HEK293 (cell line): ENCODE results near the gene CDC40.

Experiments
- CTCF ChIA-PET: fragments of 350-600 bp; formaldehyde crosslinking; extraction: SDS; loops from one replicate; lab custom pipeline; 2021; ENCODE audit warnings: antibody characterized with exemption; lab: Yijun Ruan, JAX
- POLR2A ChIA-PET: fragments of 300-600 bp; formaldehyde crosslinking; extraction: SDS; loops from one replicate; lab custom pipeline; 2020; ENCODE audit warnings: antibody characterized with exemption, inconsistent platforms; lab: Yijun Ruan, JAX
- H3K27ac ChIP-seq: fragments of 200-500 bp; sonication (Bioruptor generic); 2 replicates; pipeline ENCODE4 v1.5.1; 2014; ENCODE audit warnings: low read depth, low read length, control low read depth, inconsistent platforms; ENCODE audit errors: extremely low read depth
- H3K36me3 ChIP-seq, 2 experiments: fragments of 200-500 bp in 1 of 2; sonication (Bioruptor generic) in 1 of 2; 1 replicate in 1 of 2; 2 replicates in 1 of 2; pipeline ENCODE4 v1.5.1; 2014 to 2017; ENCODE audit warnings: inconsistent platforms in 2 of 2, low read length in 2 of 2; ENCODE audit not compliant: control insufficient read depth in 2 of 2, insufficient read depth in 1 of 2
- H3K4me1 ChIP-seq: fragments of 200-500 bp; sonication (Bioruptor generic); 2 replicates; pipeline ENCODE4 v1.5.1; 2014; ENCODE audit warnings: mild to moderate bottlenecking, low read length, inconsistent platforms; ENCODE audit not compliant: control insufficient read depth, insufficient read depth
- H3K4me3 ChIP-seq: 2 replicates; pipeline ENCODE4 v1.5.1; 2011; ENCODE audit warnings: low read depth, mild to moderate bottlenecking, control low read depth, low read length, moderate library complexity
- H3K9me3 ChIP-seq: fragments of 200-500 bp; sonication (Bioruptor generic); 2 replicates; pipeline ENCODE4 v1.5.1; 2014; ENCODE audit warnings: low read depth, low read length, inconsistent platforms; ENCODE audit not compliant: control insufficient read depth, insufficient read depth
- MYNN ChIP-seq: fragments of 450-650 bp; formaldehyde crosslinking; IDR thresholded peaks from 2 replicates; pipeline ENCODE4 v1.5.1; 2016; ENCODE audit warnings: missing biosample characterization, missing genetic modification characterization, borderline replicate concordance
- PRDM1 ChIP-seq: fragments of 450-650 bp; formaldehyde crosslinking; IDR thresholded peaks from 2 replicates; pipeline ENCODE4; 2016; ENCODE audit warnings: missing biosample characterization, missing genetic modification characterization
- SCRT1 ChIP-seq: fragments of 450-650 bp; formaldehyde crosslinking; IDR thresholded peaks from 2 replicates; pipeline ENCODE4 v1.5.1; 2016; ENCODE audit warnings: missing biosample characterization, missing genetic modification characterization, borderline replicate concordance
- ZFP41 ChIP-seq: fragments of 450-650 bp; formaldehyde crosslinking; IDR thresholded peaks from 2 replicates; pipeline ENCODE4 v1.5.1; 2016; ENCODE audit warnings: missing biosample characterization, missing genetic modification characterization, borderline replicate concordance
- ZNF121 ChIP-seq: fragments of 450-650 bp; formaldehyde crosslinking; IDR thresholded peaks from 2 replicates; pipeline ENCODE4 v1.5.1; 2016; ENCODE audit warnings: missing biosample characterization, missing genetic modification characterization
- ZNF174 ChIP-seq: fragments of 450-650 bp; formaldehyde crosslinking; IDR thresholded peaks from 2 replicates; pipeline ENCODE4 v1.5.0; 2017; ENCODE audit warnings: missing biosample characterization, mild to moderate bottlenecking, missing genetic modification characterization
- ZNF184 ChIP-seq: fragments of 450-650 bp; IDR thresholded peaks from 2 replicates; pipeline ENCODE4 v1.5.1; 2018; ENCODE audit warnings: missing biosample characterization, mild to moderate bottlenecking, missing genetic modification characterization
- ZNF211 ChIP-seq: fragments of 450-650 bp; formaldehyde crosslinking; IDR thresholded peaks from 2 replicates; pipeline ENCODE4 v1.5.1; 2016; ENCODE audit warnings: low read depth, missing biosample characterization, missing genetic modification characterization
- ZNF24 ChIP-seq: fragments of 450-650 bp; formaldehyde crosslinking; IDR thresholded peaks from 2 replicates; pipeline ENCODE4 v1.5.1; 2016; ENCODE audit warnings: missing biosample characterization, missing genetic modification characterization
- ZNF302 ChIP-seq: fragments of 450-650 bp; formaldehyde crosslinking; IDR thresholded peaks from 2 replicates; pipeline ENCODE4 v1.5.1; 2016; ENCODE audit warnings: missing biosample characterization, missing genetic modification characterization, low read depth
- ZNF549 ChIP-seq: fragments of 450-650 bp; IDR thresholded peaks from 2 replicates; pipeline ENCODE4 v1.5.1; 2018; ENCODE audit warnings: missing biosample characterization, missing genetic modification characterization, mild to moderate bottlenecking, inconsistent platforms, moderate library complexity
- ZNF660 ChIP-seq: fragments of 450-650 bp; IDR thresholded peaks from 2 replicates; pipeline ENCODE4 v1.5.1; 2018; ENCODE audit warnings: missing biosample characterization, mild to moderate bottlenecking, missing genetic modification characterization
- ZSCAN16 ChIP-seq: fragments of 450-650 bp; formaldehyde crosslinking; IDR thresholded peaks from 2 replicates; pipeline ENCODE4 v1.5.1; 2016; ENCODE audit warnings: missing biosample characterization, missing genetic modification characterization
- TF ChIP-seq, protein P1 (sequence below): fragments of 450-650 bp; IDR thresholded peaks from 2 replicates; pipeline ENCODE4 v1.5.1; 2018; ENCODE audit warnings: missing biosample characterization, missing genetic modification characterization
- TF ChIP-seq, protein P2 (sequence below): fragments of 450-650 bp; formaldehyde crosslinking; IDR thresholded peaks from 2 replicates; pipeline ENCODE4 v1.5.1; 2016; ENCODE audit warnings: missing biosample characterization, missing genetic modification characterization
- TF ChIP-seq, protein P3 (sequence below): fragments of 450-650 bp; formaldehyde crosslinking; IDR thresholded peaks from 2 replicates; pipeline ENCODE4 v1.5.1; 2016; ENCODE audit warnings: missing biosample characterization, missing genetic modification characterization
- TF ChIP-seq, protein P4 (sequence below): fragments of 450-650 bp; formaldehyde crosslinking; IDR thresholded peaks from 2 replicates; pipeline ENCODE4 v1.5.1; 2017; ENCODE audit warnings: missing biosample characterization, missing genetic modification characterization
- TF ChIP-seq, protein P5 (sequence below): fragments of 450-650 bp; formaldehyde crosslinking; conservative IDR thresholded peaks from 2 replicates; pipeline ENCODE4 v1.5.1; 2016; ENCODE audit warnings: low read depth, missing biosample characterization, missing genetic modification characterization

Gene CDC40

DNA sequence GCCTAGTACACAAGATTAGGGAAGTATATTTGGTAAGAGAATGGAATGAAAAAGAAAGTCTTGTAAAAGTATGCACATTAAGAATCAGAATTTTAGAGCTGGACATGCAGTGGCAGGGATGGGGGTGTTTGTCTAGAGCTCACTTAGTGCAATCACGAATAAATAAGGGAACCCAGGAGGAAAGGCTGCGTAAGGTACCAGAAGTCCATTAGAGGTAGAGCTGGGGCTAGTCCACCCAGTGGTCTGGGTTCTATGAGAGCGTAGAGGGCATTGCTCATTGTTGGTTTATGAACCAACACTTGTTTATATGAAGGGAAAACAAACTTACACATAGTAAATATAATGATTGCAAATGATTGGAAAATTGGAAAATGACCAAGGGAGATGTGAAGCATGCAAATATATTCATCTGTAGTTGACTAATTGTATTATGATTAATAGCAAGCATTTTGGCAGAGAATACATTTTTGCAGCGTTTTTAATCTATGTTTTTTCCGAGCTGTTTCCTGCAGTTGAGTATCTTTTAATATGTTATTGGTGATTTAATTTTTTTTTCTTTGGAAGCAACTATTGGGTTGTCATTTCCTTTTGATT is 3.2 kb downstream of the CDC40 start:
- ChIA-PET POLR2A (no interaction called here), CTCF (no interaction called here)
- Histone ChIP-seq H3K36me3 (peaks cover 0 to 18% of the 10 kb centered on the region in 2 experiments; a peak in 1 of 3 replicates), H3K27ac (no peak overlapping the region), H3K9me3 (no peaks in the 10 kb centered on the region), H3K4me3 (no peak overlapping the region), H3K4me1 (peaks cover 9% of the 10 kb centered on the region)
- TF ChIP-seq ZSCAN16 (tag by site-specific recombination) (no peak), ZNF24 (tag by site-specific recombination) (no peak)

DNA sequence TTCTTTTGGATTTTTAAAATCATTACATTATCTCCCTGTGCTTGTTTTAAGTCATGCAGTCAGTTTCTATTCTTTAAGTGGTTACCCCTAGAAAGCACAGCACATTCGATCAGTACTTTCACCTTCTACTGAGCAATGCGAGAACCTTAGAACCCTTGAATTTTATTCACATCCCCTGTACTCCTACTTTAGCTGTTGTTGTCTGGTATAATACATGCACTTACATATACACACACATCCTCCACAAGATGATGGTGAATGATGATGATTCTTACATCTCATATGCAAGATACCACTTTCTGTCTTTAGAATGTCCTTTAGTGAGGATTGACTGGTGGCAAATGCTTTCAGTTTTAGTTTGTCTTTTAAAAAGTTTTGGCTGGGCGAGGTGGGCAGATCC is 5.7 kb downstream of the CDC40 start:
- Histone ChIP-seq H3K4me3 (no peak overlapping the region), H3K27ac (no peak overlapping the region), H3K9me3 (no peaks in the 10 kb centered on the region), H3K36me3 (peaks cover 0 to 18% of the 10 kb centered on the region in 2 experiments; a peak in 1 of 3 replicates), H3K4me1 (peaks cover 9% of the 10 kb centered on the region)
- TF ChIP-seq, protein P1, sequence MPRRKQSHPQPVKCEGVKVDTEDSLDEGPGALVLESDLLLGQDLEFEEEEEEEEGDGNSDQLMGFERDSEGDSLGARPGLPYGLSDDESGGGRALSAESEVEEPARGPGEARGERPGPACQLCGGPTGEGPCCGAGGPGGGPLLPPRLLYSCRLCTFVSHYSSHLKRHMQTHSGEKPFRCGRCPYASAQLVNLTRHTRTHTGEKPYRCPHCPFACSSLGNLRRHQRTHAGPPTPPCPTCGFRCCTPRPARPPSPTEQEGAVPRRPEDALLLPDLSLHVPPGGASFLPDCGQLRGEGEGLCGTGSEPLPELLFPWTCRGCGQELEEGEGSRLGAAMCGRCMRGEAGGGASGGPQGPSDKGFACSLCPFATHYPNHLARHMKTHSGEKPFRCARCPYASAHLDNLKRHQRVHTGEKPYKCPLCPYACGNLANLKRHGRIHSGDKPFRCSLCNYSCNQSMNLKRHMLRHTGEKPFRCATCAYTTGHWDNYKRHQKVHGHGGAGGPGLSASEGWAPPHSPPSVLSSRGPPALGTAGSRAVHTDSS: no peak
- TF ChIP-seq ZNF184 (tag by site-specific recombination) (no peak), ZNF211 (tag by site-specific recombination) (no peak), PRDM1 (peak; percentile 79), ZNF302 (tag by site-specific recombination) (no peak), ZNF174 (no peak), MYNN (tag by site-specific recombination) (no peak), ZNF121 (no peak)
- TF ChIP-seq, protein P2, sequence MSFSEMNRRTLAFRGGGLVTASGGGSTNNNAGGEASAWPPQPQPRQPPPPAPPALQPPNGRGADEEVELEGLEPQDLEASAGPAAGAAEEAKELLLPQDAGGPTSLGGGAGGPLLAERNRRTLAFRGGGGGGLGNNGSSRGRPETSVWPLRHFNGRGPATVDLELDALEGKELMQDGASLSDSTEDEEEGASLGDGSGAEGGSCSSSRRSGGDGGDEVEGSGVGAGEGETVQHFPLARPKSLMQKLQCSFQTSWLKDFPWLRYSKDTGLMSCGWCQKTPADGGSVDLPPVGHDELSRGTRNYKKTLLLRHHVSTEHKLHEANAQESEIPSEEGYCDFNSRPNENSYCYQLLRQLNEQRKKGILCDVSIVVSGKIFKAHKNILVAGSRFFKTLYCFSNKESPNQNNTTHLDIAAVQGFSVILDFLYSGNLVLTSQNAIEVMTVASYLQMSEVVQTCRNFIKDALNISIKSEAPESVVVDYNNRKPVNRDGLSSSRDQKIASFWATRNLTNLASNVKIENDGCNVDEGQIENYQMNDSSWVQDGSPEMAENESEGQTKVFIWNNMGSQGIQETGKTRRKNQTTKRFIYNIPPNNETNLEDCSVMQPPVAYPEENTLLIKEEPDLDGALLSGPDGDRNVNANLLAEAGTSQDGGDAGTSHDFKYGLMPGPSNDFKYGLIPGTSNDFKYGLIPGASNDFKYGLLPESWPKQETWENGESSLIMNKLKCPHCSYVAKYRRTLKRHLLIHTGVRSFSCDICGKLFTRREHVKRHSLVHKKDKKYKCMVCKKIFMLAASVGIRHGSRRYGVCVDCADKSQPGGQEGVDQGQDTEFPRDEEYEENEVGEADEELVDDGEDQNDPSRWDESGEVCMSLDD (tag by site-specific recombination): no peak
- TF ChIP-seq, protein P3, sequence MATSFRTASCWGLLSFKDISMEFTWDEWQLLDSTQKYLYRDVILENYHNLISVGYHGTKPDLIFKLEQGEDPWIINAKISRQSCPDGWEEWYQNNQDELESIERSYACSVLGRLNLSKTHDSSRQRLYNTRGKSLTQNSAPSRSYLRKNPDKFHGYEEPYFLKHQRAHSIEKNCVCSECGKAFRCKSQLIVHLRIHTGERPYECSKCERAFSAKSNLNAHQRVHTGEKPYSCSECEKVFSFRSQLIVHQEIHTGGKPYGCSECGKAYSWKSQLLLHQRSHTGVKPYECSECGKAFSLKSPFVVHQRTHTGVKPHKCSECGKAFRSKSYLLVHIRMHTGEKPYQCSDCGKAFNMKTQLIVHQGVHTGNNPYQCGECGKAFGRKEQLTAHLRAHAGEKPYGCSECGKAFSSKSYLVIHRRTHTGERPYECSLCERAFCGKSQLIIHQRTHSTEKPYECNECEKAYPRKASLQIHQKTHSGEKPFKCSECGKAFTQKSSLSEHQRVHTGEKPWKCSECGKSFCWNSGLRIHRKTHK (tag by site-specific recombination): no peak
- TF ChIP-seq, protein P4, sequence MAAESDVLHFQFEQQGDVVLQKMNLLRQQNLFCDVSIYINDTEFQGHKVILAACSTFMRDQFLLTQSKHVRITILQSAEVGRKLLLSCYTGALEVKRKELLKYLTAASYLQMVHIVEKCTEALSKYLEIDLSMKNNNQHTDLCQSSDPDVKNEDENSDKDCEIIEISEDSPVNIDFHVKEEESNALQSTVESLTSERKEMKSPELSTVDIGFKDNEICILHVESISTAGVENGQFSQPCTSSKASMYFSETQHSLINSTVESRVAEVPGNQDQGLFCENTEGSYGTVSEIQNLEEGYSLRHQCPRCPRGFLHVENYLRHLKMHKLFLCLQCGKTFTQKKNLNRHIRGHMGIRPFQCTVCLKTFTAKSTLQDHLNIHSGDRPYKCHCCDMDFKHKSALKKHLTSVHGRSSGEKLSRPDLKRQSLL (tag by site-specific recombination): 0 out of 2 replicates have a peak, but pooled peaks have one; percentile 15
- ChIA-PET CTCF (interaction anchor here (0.8 kb wide), 1 partner anchor 24 kb away, joined by 5 read pairs; no protein-coding TSS in a partner anchor), POLR2A (no interaction called here)

DNA sequence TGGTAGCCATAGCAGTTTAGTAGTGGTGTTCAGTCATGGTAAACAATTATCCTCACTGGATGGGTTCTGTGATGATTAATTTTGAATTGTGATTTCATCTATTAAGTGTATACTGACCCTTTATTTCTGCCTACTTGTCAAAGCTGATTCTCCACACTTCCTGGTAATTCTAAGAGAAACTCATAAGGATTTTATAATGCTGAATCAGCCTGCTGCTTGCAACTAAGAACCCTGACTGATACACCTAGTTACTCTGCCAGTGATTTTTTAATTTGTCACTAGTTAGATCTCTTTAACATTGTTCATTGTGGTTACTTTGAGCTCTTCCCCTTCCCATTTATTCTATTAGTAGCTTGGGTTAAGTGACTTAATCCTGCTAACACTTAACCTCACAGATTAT is 8.6 kb downstream of the CDC40 start:
- Histone ChIP-seq H3K36me3 (peaks cover 6 to 9% of the 10 kb centered on the region in 2 experiments; a peak in 2 of 3 replicates), H3K4me1 (peaks cover 5% of the 10 kb centered on the region), H3K9me3 (no peaks in the 10 kb centered on the region), H3K4me3 (no peak overlapping the region), H3K27ac (no peak overlapping the region)
- CTCF ChIA-PET: interaction anchor here (0.8 kb wide), 1 partner anchor 25 kb away, joined by 3 read pairs; no protein-coding TSS in a partner anchor
- POLR2A ChIA-PET: no interaction called here
- TF ChIP-seq SCRT1 (tag by site-specific recombination): no peak
- no peak for TF ChIP-seq ZNF549 (tag by site-specific recombination)
- TF ChIP-seq, protein P5, sequence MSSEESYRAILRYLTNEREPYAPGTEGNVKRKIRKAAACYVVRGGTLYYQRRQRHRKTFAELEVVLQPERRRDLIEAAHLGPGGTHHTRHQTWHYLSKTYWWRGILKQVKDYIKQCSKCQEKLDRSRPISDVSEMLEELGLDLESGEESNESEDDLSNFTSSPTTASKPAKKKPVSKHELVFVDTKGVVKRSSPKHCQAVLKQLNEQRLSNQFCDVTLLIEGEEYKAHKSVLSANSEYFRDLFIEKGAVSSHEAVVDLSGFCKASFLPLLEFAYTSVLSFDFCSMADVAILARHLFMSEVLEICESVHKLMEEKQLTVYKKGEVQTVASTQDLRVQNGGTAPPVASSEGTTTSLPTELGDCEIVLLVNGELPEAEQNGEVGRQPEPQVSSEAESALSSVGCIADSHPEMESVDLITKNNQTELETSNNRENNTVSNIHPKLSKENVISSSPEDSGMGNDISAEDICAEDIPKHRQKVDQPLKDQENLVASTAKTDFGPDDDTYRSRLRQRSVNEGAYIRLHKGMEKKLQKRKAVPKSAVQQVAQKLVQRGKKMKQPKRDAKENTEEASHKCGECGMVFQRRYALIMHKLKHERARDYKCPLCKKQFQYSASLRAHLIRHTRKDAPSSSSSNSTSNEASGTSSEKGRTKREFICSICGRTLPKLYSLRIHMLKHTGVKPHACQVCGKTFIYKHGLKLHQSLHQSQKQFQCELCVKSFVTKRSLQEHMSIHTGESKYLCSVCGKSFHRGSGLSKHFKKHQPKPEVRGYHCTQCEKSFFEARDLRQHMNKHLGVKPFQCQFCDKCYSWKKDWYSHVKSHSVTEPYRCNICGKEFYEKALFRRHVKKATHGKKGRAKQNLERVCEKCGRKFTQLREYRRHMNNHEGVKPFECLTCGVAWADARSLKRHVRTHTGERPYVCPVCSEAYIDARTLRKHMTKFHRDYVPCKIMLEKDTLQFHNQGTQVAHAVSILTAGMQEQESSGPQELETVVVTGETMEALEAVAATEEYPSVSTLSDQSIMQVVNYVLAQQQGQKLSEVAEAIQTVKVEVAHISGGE (tag by site-specific recombination): no peak
- no peak for TF ChIP-seq ZFP41 (tag by site-specific recombination)
- no peak for TF ChIP-seq ZNF660 (tag by site-specific recombination)
